LNCAP (cell line): ENCODE data around the gene HNRNPD.

Experiments
- TF ChIP-seq, protein P1 (sequence below): fragments of 450-650 bp; IDR thresholded peaks from 2 replicates; pipeline ENCODE4 v1.5.1; 2017; ENCODE audit warnings: mild to moderate bottlenecking

The HNRNPD gene

DNA sequence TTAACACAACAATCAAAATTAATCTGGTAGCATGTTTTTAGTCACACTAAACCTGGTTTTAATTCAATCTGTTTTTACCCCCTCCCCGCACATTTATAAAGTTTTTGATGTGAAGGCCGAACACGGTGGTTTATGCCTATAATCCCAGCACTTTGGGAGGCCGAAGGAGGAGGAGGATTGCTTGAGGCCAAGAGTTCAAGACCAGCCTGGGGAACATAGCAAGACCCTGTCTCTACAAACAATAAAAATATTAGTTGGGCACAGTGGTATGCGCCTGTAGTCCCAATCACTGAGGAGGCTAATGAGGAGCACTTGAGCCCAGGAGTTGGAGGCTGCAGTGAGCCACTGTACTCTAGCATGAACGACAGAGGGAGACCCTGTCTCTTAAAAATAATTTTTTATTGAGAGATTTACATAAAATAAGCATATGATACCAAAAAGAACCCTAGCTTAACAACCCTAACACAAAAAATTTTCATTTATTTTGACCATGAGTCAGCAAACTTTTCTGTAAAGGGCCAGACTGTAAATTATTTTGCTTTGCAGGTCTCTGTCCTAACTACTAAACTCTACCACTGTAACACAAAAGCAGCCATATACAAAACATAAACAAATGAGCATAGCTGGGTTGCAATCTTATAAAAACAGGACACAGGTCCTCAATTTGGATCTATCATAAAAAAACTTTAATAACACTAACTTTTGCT, 21.5 kb downstream of the HNRNPD start:
- TF ChIP-seq, protein P1, sequence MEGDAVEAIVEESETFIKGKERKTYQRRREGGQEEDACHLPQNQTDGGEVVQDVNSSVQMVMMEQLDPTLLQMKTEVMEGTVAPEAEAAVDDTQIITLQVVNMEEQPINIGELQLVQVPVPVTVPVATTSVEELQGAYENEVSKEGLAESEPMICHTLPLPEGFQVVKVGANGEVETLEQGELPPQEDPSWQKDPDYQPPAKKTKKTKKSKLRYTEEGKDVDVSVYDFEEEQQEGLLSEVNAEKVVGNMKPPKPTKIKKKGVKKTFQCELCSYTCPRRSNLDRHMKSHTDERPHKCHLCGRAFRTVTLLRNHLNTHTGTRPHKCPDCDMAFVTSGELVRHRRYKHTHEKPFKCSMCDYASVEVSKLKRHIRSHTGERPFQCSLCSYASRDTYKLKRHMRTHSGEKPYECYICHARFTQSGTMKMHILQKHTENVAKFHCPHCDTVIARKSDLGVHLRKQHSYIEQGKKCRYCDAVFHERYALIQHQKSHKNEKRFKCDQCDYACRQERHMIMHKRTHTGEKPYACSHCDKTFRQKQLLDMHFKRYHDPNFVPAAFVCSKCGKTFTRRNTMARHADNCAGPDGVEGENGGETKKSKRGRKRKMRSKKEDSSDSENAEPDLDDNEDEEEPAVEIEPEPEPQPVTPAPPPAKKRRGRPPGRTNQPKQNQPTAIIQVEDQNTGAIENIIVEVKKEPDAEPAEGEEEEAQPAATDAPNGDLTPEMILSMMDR: no peak

DNA sequence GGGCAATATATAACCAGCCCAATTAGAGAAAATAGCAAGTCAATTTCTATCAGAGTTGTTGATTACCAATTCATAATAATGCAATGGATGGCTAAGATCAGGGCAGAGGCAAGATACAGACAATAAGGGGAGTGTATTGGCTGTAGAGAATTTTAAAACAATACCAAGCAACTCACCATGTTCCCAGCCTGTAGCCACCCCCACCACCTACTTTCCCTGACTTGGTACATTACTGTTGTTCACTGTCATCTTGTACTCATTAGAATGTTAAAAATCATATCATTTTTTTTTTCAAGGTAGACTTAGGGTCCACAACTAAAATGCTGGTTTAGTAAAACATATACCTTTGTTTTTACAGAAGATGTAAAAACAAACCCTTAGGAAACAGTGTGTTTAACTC, 27.7 kb downstream of the HNRNPD start:
- TF ChIP-seq, protein P1: no peak

DNA sequence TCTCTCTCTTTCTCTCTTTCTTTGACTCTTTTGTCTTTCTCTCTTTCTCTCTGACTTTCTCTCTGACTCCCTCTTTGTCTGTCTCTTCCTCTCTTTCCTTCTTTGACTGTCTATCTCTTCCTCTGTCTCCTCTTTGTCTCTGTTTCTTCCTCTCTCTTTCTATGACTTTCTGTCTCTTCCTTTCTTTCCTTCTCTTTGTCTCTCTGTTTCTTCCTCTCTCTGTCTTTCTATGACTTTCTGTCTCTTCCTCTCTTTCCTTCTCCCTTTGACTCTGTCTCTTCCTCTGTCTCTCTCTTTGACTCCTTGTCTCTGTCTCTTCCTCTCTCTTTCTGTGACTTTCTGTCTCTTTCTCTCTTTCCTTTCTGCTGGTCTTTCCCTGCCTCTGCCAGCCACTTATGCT, 38.7 kb downstream of the HNRNPD start:
- TF ChIP-seq, protein P1: no peak

DNA sequence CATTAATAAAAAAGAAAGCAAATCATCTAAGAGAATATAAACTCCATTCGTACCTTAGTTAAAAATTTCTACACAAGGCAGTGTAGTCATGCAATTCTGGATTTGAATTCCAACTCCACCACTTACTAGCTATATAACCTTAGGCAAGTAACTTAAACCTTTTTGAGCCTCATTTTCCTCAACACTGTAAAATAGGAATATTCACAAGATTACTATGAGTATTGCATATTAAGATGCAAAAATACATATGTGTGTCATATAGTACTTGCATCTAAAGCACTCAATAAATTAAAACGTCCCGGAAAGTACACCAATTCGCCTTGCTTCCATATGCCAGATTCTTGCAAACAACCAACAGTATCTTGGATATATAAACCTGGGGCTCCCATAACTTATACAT, 42.0 kb downstream of the HNRNPD start:
- TF ChIP-seq, protein P1: no peak

DNA sequence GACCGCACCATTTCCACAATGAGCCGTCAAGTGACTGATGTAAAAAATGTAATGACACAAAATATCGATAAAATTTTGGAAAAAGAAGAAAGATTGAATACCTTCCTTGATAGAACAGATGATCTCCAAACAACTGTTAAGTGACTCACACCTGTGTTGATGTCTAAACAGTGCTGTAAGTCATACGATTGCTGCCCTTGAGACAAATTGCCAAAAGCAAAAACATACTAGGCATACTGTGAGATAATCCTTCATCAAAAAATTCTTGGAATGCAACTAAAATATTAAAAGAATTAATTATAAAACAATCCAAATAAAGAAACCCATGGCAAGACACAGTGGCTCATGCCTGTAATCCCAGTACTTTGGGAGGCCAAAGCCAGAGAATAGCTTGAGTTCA, 53.4 kb downstream of the HNRNPD start:
- TF ChIP-seq, protein P1: no peak
